ENCODE data around the gene PXN. TPM values are rescaled to one million over a fixed set of nuclear protein-coding genes. Genes with fewer than 3 reads are reported as not detected.

The PXN gene
- total and polyA plus RNA-seq, 2 experiments from 2014 or later: 38.4 to 76.0 TPM

GRCh38 chr12:120228041-120228290, 37.6 kb downstream of the PXN start (continued):
- TF ChIP-seq REST (IDR thresholded peaks at IDR 0.05; ENCODE audit: unreplicated experiment) (no peak), ETS1 (IDR thresholded peaks at IDR 0.05) (no peak)

- Histone ChIP-seq H3F3A (replicated peaks; ENCODE audit: low read depth) (peaks cover 27% of the 10 kb centered on the region), H3K27me3 (ENCODE audit: insufficient read depth) (no peaks in the 10 kb centered on the region), H3K9me2 (ENCODE audit: insufficient read depth) (no peaks in the 10 kb centered on the region), H3K4me2 (peak overlapping the region; percentile 59), H3K27ac (ENCODE audit: low read depth) (peak overlapping the region; percentile 74), H4K20me1 (replicated peaks; ENCODE audit: insufficient read depth) (peaks cover 2% of the 10 kb centered on the region; the same call in 1 of the 2 replicates), H3K36me3 (ENCODE audit: insufficient read depth) (no peaks in the 10 kb centered on the region; the same call in 1 of the 2 replicates), H3K79me2 (replicated peaks; ENCODE audit: insufficient read depth) (peaks cover 30% of the 10 kb centered on the region), H3K4me1 (ENCODE audit: insufficient read depth) (peaks cover 47% of the 10 kb centered on the region), H2AFZ (no peak overlapping the region), H3K4me3 (peak overlapping the region; percentile 26; the same call in 1 of the 2 replicates)
- peaks cover 71% of the 10 kb centered on the region for H3K4me1 Mint-ChIP-seq
- ATAC-seq (no peak), DNase-seq (ENCODE audit: low spot score) (no peak)
- H3K9me3 Mint-ChIP-seq: no peaks in the 10 kb centered on the region
- peaks cover 27% of the 10 kb centered on the region for H3K36me3 Mint-ChIP-seq (ENCODE audit: low read depth)
- peaks cover 45% of the 10 kb centered on the region for H3K27me3 Mint-ChIP-seq (ENCODE audit: insufficient read depth, low read depth, poor library complexity)
- peak overlapping the region; percentile 64; the same call in 1 of the 3 replicates for H3K4me3 Mint-ChIP-seq
- H3K27ac Mint-ChIP-seq: peak overlapping the region; percentile 99
- no peak for TF ChIP-seq JUNB (IDR thresholded peaks at IDR 0.05; ENCODE audit: unreplicated experiment)
- no peak for TF ChIP-seq STAT1 (IDR thresholded peaks at IDR 0.05; ENCODE audit: unreplicated experiment)
- TF ChIP-seq CREB1 (CRISPR knock-in tag; IDR thresholded peaks at IDR 0.05; ENCODE audit: low read depth): no peak
- TF ChIP-seq ZNF462 (CRISPR knock-in tag; IDR thresholded peaks at IDR 0.05): no peak
- no peak for TF ChIP-seq EZH2 (IDR thresholded peaks at IDR 0.05; ENCODE audit: low read depth, unreplicated experiment)
- no peak for TF ChIP-seq EZH2phosphoT487 (IDR thresholded peaks at IDR 0.05; ENCODE audit: unreplicated experiment)
- no peak for TF ChIP-seq ZNF114 (CRISPR knock-in tag; IDR thresholded peaks at IDR 0.05)
- TF ChIP-seq ETS1 (IDR thresholded peaks at IDR 0.05): no peak
- TF ChIP-seq NANOG (IDR thresholded peaks at IDR 0.05; ENCODE audit: borderline replicate concordance): no peak
These were observed 38.1 kb downstream of the PXN start for GRCh38 chr12:120227233-120228040.

Measured in GM23338 (cell line).